Measurements from ENCODE around the gene UTF1. TPM values are rescaled to one million over a fixed set of nuclear protein-coding genes. Genes with fewer than 3 reads are reported as not detected.

The UTF1 gene
- total and polyA plus RNA-seq, 9 of the 15 experiments (the other 6 are each of a cell fraction or from before 2014, with no cell fraction given): 0.35 to 0.46 TPM; not detected in 7

GRCh38 chr10:133207041-133207600 is 22.9 kb upstream of the UTF1 start (continued):
- TF ChIP-seq ARID4B (CRISPR knock-in tag; IDR thresholded peaks at IDR 0.05) (no peak), MYNN (IDR thresholded peaks at IDR 0.05) (no peak), MYNN (CRISPR knock-in tag; IDR thresholded peaks at IDR 0.05) (no peak), MXI1 (IDR thresholded peaks at IDR 0.05; ENCODE audit: low read depth, low read length) (no peak), CTCF (IDR thresholded peaks at IDR 0.05 in 2 of 3, conservative IDR thresholded peaks at IDR 0.05 in 1 of 3; ENCODE audit: insufficient read depth in 2 of 3, low read depth in 1 of 3, low read length in 3 of 3) (no peak)

All from K562 (cell line).